ENCODE data around the gene ERG.

The ERG gene

GRCh38 chr21:38389354-38389676 lies 109.0 kb downstream of the ERG start:
- DNase-seq (ENCODE audit: low read depth in 2 of 2) = no peak

- DNase-seq (ENCODE audit: low read depth in 2 of 2) = no peak
Measured at GRCh38 chr21:38388647-38389353, 109.5 kb downstream of the ERG start.

- DNase-seq (ENCODE audit: low read depth in 2 of 2) = no peak
Measured at GRCh38 chr21:38388203-38388602, 110.1 kb downstream of the ERG start.

- no peak for DNase-seq (ENCODE audit: low read depth in 2 of 2)
Measured at GRCh38 chr21:38386967-38387366, 111.3 kb downstream of the ERG start.

GRCh38 chr21:38385427-38386175 lies 112.7 kb downstream of the ERG start:
- DNase-seq (ENCODE audit: low read depth in 2 of 2) = no peak

GRCh38 chr21:38384675-38385426 lies 113.4 kb downstream of the ERG start:
- no peak for DNase-seq (ENCODE audit: low read depth in 2 of 2)

- no peak for DNase-seq (ENCODE audit: low read depth in 2 of 2)
Measured at GRCh38 chr21:38384238-38384560, 114.1 kb downstream of the ERG start.

- no peak for DNase-seq (ENCODE audit: low read depth in 2 of 2)
Measured at GRCh38 chr21:38383411-38384237, 114.7 kb downstream of the ERG start.

GRCh38 chr21:38380481-38381137 lies 117.7 kb downstream of the ERG start:
- no peak for DNase-seq (ENCODE audit: low read depth in 2 of 2)

- DNase-seq (ENCODE audit: low read depth in 2 of 2) = no peak
Measured at GRCh38 chr21:38379147-38379546, 119.1 kb downstream of the ERG start.

GRCh38 chr21:38377165-38378088 lies 120.8 kb downstream of the ERG start:
- DNase-seq (ENCODE audit: low read depth in 2 of 2) = no peak

GRCh38 chr21:38376693-38377092 lies 121.6 kb downstream of the ERG start:
- DNase-seq (ENCODE audit: low read depth in 2 of 2) = no peak

GRCh38 chr21:38376235-38376634 lies 122.0 kb downstream of the ERG start:
- no peak for DNase-seq (ENCODE audit: low read depth in 2 of 2)

GRCh38 chr21:38367646-38368045 lies 130.6 kb downstream of the ERG start:
- no peak for DNase-seq (ENCODE audit: low read depth in 2 of 2)

GRCh38 chr21:38365521-38365920 lies 132.8 kb downstream of the ERG start:
- DNase-seq (ENCODE audit: low read depth in 2 of 2) = no peak

GRCh38 chr21:38363693-38364092 lies 134.6 kb downstream of the ERG start:
- no peak for DNase-seq (ENCODE audit: low read depth in 2 of 2)

- no peak for DNase-seq (ENCODE audit: low read depth in 2 of 2)
Measured at GRCh38 chr21:38361324-38361723, 137.0 kb downstream of the ERG start.

- DNase-seq (ENCODE audit: low read depth in 2 of 2) = no peak
Measured at GRCh38 chr21:38359835-38360234, 138.4 kb downstream of the ERG start.

- no peak for DNase-seq (ENCODE audit: low read depth in 2 of 2)
Measured at GRCh38 chr21:38359090-38359489, 139.2 kb downstream of the ERG start.

GRCh38 chr21:38358666-38359065 lies 139.6 kb downstream of the ERG start:
- DNase-seq (ENCODE audit: low read depth in 2 of 2) = no peak
